ENCODE data around the gene PTPN18.

DNA sequence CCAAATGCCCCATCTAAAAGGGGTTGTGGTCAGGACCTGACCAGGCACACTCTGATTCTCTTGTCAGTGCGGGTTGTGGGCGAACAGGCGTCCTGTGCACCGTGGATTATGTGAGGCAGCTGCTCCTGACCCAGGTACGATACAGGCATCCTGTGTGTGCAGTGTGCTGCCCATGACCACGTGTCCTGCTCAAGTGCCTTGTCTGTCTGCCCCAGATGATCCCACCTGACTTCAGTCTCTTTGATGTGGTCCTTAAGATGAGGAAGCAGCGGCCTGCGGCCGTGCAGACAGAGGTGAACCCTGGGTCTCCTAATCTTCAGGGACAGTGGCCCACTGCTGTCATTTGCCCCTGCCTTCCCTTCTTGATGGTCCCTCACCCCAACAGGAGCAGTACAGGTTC, 14.6 kb downstream of the PTPN18 start:
- TF ChIP-seq, protein P1, sequence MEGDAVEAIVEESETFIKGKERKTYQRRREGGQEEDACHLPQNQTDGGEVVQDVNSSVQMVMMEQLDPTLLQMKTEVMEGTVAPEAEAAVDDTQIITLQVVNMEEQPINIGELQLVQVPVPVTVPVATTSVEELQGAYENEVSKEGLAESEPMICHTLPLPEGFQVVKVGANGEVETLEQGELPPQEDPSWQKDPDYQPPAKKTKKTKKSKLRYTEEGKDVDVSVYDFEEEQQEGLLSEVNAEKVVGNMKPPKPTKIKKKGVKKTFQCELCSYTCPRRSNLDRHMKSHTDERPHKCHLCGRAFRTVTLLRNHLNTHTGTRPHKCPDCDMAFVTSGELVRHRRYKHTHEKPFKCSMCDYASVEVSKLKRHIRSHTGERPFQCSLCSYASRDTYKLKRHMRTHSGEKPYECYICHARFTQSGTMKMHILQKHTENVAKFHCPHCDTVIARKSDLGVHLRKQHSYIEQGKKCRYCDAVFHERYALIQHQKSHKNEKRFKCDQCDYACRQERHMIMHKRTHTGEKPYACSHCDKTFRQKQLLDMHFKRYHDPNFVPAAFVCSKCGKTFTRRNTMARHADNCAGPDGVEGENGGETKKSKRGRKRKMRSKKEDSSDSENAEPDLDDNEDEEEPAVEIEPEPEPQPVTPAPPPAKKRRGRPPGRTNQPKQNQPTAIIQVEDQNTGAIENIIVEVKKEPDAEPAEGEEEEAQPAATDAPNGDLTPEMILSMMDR (IDR thresholded peaks at IDR 0.05), result no peak
- TF ChIP-seq TEAD4 (CRISPR knock-in tag; IDR thresholded peaks at IDR 0.05) (no peak), ELF4 (CRISPR knock-in tag; IDR thresholded peaks at IDR 0.05; ENCODE audit: low read depth) (no peak), SMAD3 (CRISPR knock-in tag; IDR thresholded peaks at IDR 0.05; ENCODE audit: borderline replicate concordance) (no peak), ETV6 (CRISPR knock-in tag; IDR thresholded peaks at IDR 0.05) (no peak)
- TF ChIP-seq, protein P2, sequence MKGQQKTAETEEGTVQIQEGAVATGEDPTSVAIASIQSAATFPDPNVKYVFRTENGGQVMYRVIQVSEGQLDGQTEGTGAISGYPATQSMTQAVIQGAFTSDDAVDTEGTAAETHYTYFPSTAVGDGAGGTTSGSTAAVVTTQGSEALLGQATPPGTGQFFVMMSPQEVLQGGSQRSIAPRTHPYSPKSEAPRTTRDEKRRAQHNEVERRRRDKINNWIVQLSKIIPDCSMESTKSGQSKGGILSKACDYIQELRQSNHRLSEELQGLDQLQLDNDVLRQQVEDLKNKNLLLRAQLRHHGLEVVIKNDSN (CRISPR knock-in tag; IDR thresholded peaks at IDR 0.05), result no peak
- TF ChIP-seq, protein P3, sequence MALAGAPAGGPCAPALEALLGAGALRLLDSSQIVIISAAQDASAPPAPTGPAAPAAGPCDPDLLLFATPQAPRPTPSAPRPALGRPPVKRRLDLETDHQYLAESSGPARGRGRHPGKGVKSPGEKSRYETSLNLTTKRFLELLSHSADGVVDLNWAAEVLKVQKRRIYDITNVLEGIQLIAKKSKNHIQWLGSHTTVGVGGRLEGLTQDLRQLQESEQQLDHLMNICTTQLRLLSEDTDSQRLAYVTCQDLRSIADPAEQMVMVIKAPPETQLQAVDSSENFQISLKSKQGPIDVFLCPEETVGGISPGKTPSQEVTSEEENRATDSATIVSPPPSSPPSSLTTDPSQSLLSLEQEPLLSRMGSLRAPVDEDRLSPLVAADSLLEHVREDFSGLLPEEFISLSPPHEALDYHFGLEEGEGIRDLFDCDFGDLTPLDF (CRISPR knock-in tag; IDR thresholded peaks at IDR 0.05), result no peak
- TF ChIP-seq, protein P4, sequence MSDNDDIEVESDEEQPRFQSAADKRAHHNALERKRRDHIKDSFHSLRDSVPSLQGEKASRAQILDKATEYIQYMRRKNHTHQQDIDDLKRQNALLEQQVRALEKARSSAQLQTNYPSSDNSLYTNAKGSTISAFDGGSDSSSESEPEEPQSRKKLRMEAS (CRISPR knock-in tag; IDR thresholded peaks at IDR 0.05), result no peak
- TF ChIP-seq, protein P5, sequence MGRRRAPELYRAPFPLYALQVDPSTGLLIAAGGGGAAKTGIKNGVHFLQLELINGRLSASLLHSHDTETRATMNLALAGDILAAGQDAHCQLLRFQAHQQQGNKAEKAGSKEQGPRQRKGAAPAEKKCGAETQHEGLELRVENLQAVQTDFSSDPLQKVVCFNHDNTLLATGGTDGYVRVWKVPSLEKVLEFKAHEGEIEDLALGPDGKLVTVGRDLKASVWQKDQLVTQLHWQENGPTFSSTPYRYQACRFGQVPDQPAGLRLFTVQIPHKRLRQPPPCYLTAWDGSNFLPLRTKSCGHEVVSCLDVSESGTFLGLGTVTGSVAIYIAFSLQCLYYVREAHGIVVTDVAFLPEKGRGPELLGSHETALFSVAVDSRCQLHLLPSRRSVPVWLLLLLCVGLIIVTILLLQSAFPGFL (CRISPR knock-in tag; IDR thresholded peaks at IDR 0.05; ENCODE audit: borderline replicate concordance), result no peak
